Nephron (organoid): ENCODE data around the gene NR3C2.

Experiments
- H3K27ac Mint-ChIP-seq, 3 experiments: 2 replicates each; pipeline ENCODE4 v1.8.0; 2020; ENCODE audit warnings: mixed read lengths in 3 of 3, mild to moderate bottlenecking in 2 of 3, moderate library complexity in 1 of 3
- H3K27me3 Mint-ChIP-seq: 2 replicates; pipeline ENCODE4 v1.8.0; 2021; ENCODE audit warnings: low read depth, mild to moderate bottlenecking, moderate library complexity, mixed read lengths
- H3K36me3 Mint-ChIP-seq: 2 replicates; pipeline ENCODE4 v1.8.0; 2020; ENCODE audit warnings: low read depth, mixed read lengths
- H3K4me1 Mint-ChIP-seq: 2 replicates; pipeline ENCODE4 v1.8.0; 2020; ENCODE audit warnings: mixed read lengths
- H3K4me3 Mint-ChIP-seq, 3 experiments: 2 replicates each; pipeline ENCODE4 v1.8.0; 2020; ENCODE audit warnings: mild to moderate bottlenecking in 3 of 3, mixed read lengths in 3 of 3, moderate library complexity in 2 of 3
- H3K9me3 Mint-ChIP-seq: 2 replicates; pipeline ENCODE4 v1.8.0; 2020; ENCODE audit warnings: mixed read lengths
- CTCF ChIP-seq, 3 experiments: fragments of 200-600 bp; sonication (generic); IDR thresholded peaks; one replicate each; pipeline ENCODE4 v1.5.0; 2021; ENCODE audit warnings: antibody characterized with exemption in 3 of 3; ENCODE audit not compliant: unreplicated experiment in 3 of 3

NR3C2 gene

GRCh38 chr4:148438047-148438446 lies 4.2 kb downstream of the NR3C2 start:
- no peak for TF ChIP-seq CTCF (IDR thresholded peaks at IDR 0.05; ENCODE audit: unreplicated experiment in 3 of 3)
- Mint-ChIP-seq H3K9me3 (no peaks in the 10 kb centered on the region), H3K4me3 (no peak overlapping the region), H3K36me3 (no peaks in the 10 kb centered on the region), H3K27me3 (peaks cover 51% of the 10 kb centered on the region), H3K4me1 (peaks cover 24% of the 10 kb centered on the region), H3K27ac (no peak overlapping the region)

- Mint-ChIP-seq H3K27ac (no peak overlapping the region), H3K27me3 (peaks cover 45% of the 10 kb centered on the region), H3K4me1 (peaks cover 24% of the 10 kb centered on the region), H3K9me3 (no peaks in the 10 kb centered on the region), H3K4me3 (no peak overlapping the region), H3K36me3 (no peaks in the 10 kb centered on the region)
- no peak for TF ChIP-seq CTCF (IDR thresholded peaks at IDR 0.05; ENCODE audit: unreplicated experiment in 3 of 3)
Measured at GRCh38 chr4:148437439-148437838, 4.8 kb downstream of the NR3C2 start.

GRCh38 chr4:148436512-148436911 lies 5.7 kb downstream of the NR3C2 start:
- H3K4me1 Mint-ChIP-seq, result peaks cover 23% of the 10 kb centered on the region
- peaks cover 37% of the 10 kb centered on the region for H3K27me3 Mint-ChIP-seq
- TF ChIP-seq CTCF (IDR thresholded peaks at IDR 0.05; ENCODE audit: unreplicated experiment in 3 of 3), result no peak
- no peak overlapping the region for H3K27ac Mint-ChIP-seq
- no peaks in the 10 kb centered on the region for H3K36me3 Mint-ChIP-seq
- no peak overlapping the region for H3K4me3 Mint-ChIP-seq
- no peaks in the 10 kb centered on the region for H3K9me3 Mint-ChIP-seq

GRCh38 chr4:148435654-148436406 lies 6.4 kb downstream of the NR3C2 start:
- TF ChIP-seq CTCF (IDR thresholded peaks at IDR 0.05; ENCODE audit: unreplicated experiment in 3 of 3), result no peak
- Mint-ChIP-seq H3K27me3 (peaks cover 30% of the 10 kb centered on the region), H3K27ac (no peak overlapping the region), H3K9me3 (no peaks in the 10 kb centered on the region), H3K4me3 (no peak overlapping the region), H3K4me1 (peaks cover 18% of the 10 kb centered on the region), H3K36me3 (no peaks in the 10 kb centered on the region)

- no peak for TF ChIP-seq CTCF (IDR thresholded peaks at IDR 0.05; ENCODE audit: unreplicated experiment in 3 of 3)
- Mint-ChIP-seq H3K36me3 (no peaks in the 10 kb centered on the region), H3K9me3 (no peaks in the 10 kb centered on the region), H3K4me1 (peaks cover 12% of the 10 kb centered on the region), H3K27ac (no peak overlapping the region), H3K4me3 (no peak overlapping the region), H3K27me3 (peaks cover 15% of the 10 kb centered on the region)
Measured at GRCh38 chr4:148434075-148434773, 8.0 kb downstream of the NR3C2 start.
